ENCODE data around the gene CTNNBL1. TPM values are rescaled to one million over a fixed set of nuclear protein-coding genes. Genes with fewer than 3 reads are reported as not detected.

Gene CTNNBL1
- total and polyA plus RNA-seq, 2 experiments from 2014 or later = 25.3 to 53.7 TPM

DNA sequence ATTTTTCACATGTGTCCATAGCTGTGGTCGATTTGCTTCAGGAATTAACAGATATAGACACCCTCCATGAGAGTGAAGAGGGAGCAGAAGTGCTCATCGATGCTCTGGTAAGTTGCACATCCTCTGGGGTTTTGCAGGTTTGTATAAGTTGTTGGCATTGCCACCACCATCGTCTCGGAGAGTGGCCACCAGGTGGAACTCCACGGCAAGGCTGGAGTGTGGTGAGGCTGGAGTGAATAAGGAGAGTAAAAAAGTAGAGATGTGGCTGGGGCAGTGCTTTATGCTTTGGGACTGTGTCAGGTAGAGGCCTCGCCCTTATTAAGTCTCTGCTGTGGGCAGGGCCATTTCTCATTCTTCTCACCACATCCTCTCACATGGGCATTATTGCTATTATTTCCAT lies 63.7 kb downstream of the CTNNBL1 start:
- TF ChIP-seq EZH2 (IDR thresholded peaks at IDR 0.05; ENCODE audit: insufficient read depth, poor library complexity, severe bottlenecking) (no peak), EZH2phosphoT487 (IDR thresholded peaks at IDR 0.05; ENCODE audit: insufficient read depth, low read depth) (no peak)
- in situ Hi-C loops (cut with MboI) = no loop called here
- WGBS, 2 experiments (ENCODE audit: low coverage in 1 of 2, low lambda C conversion rate in 2 of 2, missing lambda C conversion rate in 2 of 2) = 90% methylated on average over 6 of the region's 6 CpGs

DNA sequence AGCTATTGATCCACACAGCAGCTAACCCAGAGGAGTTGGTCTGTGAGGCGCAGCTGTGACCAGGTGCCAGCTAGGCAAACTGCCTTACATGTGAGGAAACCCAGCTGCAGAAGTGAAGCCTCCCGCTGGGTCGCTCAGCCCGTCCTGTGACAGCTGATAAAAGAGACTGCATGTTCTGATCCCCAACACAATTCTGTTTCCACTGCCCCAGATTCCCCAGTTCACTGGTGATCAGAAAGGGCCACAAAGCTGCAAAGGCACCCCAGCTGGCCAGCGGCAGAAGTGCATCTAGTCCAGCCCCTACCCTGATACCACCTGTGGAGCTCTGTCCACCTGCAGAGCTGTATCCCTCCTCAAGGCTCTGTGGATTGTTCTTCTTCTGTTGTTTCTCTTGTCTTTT lies 64.5 kb downstream of the CTNNBL1 start:
- no peak overlapping the region for H3K27ac ChIP-seq
- no peaks in the 10 kb centered on the region for H3K4me1 ChIP-seq (ENCODE audit: insufficient read depth)
- WGBS, 2 experiments (ENCODE audit: low coverage in 1 of 2, low lambda C conversion rate in 2 of 2, missing lambda C conversion rate in 2 of 2) = 86 to 90% methylated on average over 5 of the region's 5 CpGs

More for the DNA sequence above, 63.7 kb downstream of the CTNNBL1 start:
- H3K27ac ChIP-seq = no peak overlapping the region
- no peaks in the 10 kb centered on the region for H4K20me1 ChIP-seq (ENCODE audit: insufficient read depth)
- no peaks in the 10 kb centered on the region for H3K36me3 ChIP-seq (ENCODE audit: low read depth)
- no peaks in the 10 kb centered on the region for H3K9me3 ChIP-seq (ENCODE audit: low read depth)
- H3K4me3 ChIP-seq = no peak overlapping the region
- H3K4me2 ChIP-seq (ENCODE audit: unreplicated experiment) = no peak overlapping the region
- H3F3A ChIP-seq (ENCODE audit: insufficient read depth) = no peaks in the 10 kb centered on the region
- no peaks in the 10 kb centered on the region for H3K9me2 ChIP-seq (ENCODE audit: insufficient read depth)
- H3K4me1 ChIP-seq (ENCODE audit: insufficient read depth) = no peaks in the 10 kb centered on the region
- DNase-seq = no peak
- no peaks in the 10 kb centered on the region for H3K27me3 ChIP-seq (replicated peaks; ENCODE audit: insufficient read depth)
- no peak overlapping the region for H3K9ac ChIP-seq
- H2AFZ ChIP-seq = no peak overlapping the region
- H3K79me2 ChIP-seq (ENCODE audit: insufficient read depth) = no peaks in the 10 kb centered on the region

DNA sequence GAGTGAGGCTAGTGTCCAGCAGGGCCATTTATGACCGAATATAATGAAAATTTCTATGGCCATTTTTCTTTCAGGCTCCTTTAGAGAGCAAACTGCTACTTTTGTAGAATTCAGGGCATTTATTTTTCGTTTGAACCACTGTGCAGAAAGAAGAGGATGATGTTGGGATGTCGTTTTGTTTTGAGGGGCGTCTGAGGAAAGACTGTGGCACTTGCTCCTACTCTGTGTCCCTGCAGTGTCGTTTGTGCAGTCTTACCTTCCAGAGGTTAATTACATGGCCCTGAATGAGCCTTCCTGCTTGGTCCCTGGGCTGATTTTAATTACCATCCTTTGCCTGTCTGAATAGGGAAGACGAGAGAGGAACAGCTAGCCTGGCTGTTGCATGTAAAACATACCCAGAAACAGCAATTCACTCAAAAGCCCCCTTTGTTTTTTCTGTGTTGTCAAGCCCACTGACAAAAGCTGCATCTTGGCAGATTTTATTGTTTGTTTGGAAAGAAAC lies 65.3 kb downstream of the CTNNBL1 start:
- DNase-seq = no peak
- Histone ChIP-seq H4K20me1 (ENCODE audit: insufficient read depth) (no peaks in the 10 kb centered on the region), H3K27ac (no peak overlapping the region), H2AFZ (no peak overlapping the region), H3K36me3 (ENCODE audit: low read depth) (no peaks in the 10 kb centered on the region), H3K27me3 (replicated peaks; ENCODE audit: insufficient read depth) (no peaks in the 10 kb centered on the region), H3K4me3 (no peak overlapping the region), H3K79me2 (ENCODE audit: insufficient read depth) (no peaks in the 10 kb centered on the region), H3K9me3 (ENCODE audit: low read depth) (no peaks in the 10 kb centered on the region), H3K4me1 (ENCODE audit: insufficient read depth) (no peaks in the 10 kb centered on the region), H3K9ac (no peak overlapping the region), H3F3A (ENCODE audit: insufficient read depth) (no peaks in the 10 kb centered on the region), H3K4me2 (ENCODE audit: unreplicated experiment) (no peak overlapping the region), H3K9me2 (ENCODE audit: insufficient read depth) (no peaks in the 10 kb centered on the region)
- TF ChIP-seq EZH2phosphoT487 (IDR thresholded peaks at IDR 0.05; ENCODE audit: insufficient read depth, low read depth) (no peak), EZH2 (IDR thresholded peaks at IDR 0.05; ENCODE audit: insufficient read depth, poor library complexity, severe bottlenecking) (no peak)
- in situ Hi-C loops (cut with MboI) = no loop called here
- WGBS, 2 experiments (ENCODE audit: low coverage in 1 of 2, low lambda C conversion rate in 2 of 2, missing lambda C conversion rate in 2 of 2) = 73% methylated on average over 6 of the region's 6 CpGs

More for the DNA sequence above, 64.5 kb downstream of the CTNNBL1 start:
- in situ Hi-C loops (cut with MboI) = no loop called here
- TF ChIP-seq EZH2 (IDR thresholded peaks at IDR 0.05; ENCODE audit: insufficient read depth, poor library complexity, severe bottlenecking) (no peak), EZH2phosphoT487 (IDR thresholded peaks at IDR 0.05; ENCODE audit: insufficient read depth, low read depth) (no peak)
- Histone ChIP-seq H3K9me3 (ENCODE audit: low read depth) (no peaks in the 10 kb centered on the region), H3K9me2 (ENCODE audit: insufficient read depth) (no peaks in the 10 kb centered on the region), H3K4me2 (ENCODE audit: unreplicated experiment) (no peak overlapping the region), H3F3A (ENCODE audit: insufficient read depth) (no peaks in the 10 kb centered on the region), H3K79me2 (ENCODE audit: insufficient read depth) (no peaks in the 10 kb centered on the region), H3K36me3 (ENCODE audit: low read depth) (no peaks in the 10 kb centered on the region), H2AFZ (no peak overlapping the region), H4K20me1 (ENCODE audit: insufficient read depth) (no peaks in the 10 kb centered on the region), H3K4me3 (no peak overlapping the region), H3K9ac (no peak overlapping the region), H3K27me3 (replicated peaks; ENCODE audit: insufficient read depth) (no peaks in the 10 kb centered on the region)
- no peak for DNase-seq

DNA sequence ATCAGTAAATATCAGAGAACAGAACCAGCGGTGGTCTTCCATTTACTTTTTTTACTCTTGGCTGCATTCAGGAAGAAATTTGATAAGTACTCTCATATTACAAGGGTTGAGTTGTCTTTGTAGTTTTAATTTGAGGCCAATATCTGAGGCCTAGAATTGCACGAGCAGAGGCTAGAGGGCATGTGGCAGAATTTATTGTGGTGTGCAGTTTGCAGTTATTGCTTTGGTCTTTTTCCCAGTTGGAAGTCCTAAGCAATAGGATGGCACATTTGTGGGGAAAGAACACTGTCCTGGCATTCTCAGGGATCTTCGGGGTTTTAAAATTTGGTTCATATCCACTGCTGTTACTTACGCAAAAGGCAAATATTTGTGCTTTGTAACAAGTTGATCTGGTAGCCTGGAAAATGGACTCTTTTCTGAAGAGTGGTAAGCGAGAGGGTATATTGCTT lies 66.0 kb downstream of the CTNNBL1 start:
- Histone ChIP-seq H2AFZ (no peak overlapping the region), H3K36me3 (ENCODE audit: low read depth) (no peaks in the 10 kb centered on the region), H3K4me2 (ENCODE audit: unreplicated experiment) (no peak overlapping the region), H3K9me3 (ENCODE audit: low read depth) (no peaks in the 10 kb centered on the region), H3K9ac (no peak overlapping the region), H4K20me1 (ENCODE audit: insufficient read depth) (no peaks in the 10 kb centered on the region), H3F3A (ENCODE audit: insufficient read depth) (no peaks in the 10 kb centered on the region), H3K27ac (no peak overlapping the region), H3K4me3 (no peak overlapping the region), H3K27me3 (replicated peaks; ENCODE audit: insufficient read depth) (no peaks in the 10 kb centered on the region), H3K4me1 (ENCODE audit: insufficient read depth) (no peaks in the 10 kb centered on the region), H3K9me2 (ENCODE audit: insufficient read depth) (no peaks in the 10 kb centered on the region), H3K79me2 (ENCODE audit: insufficient read depth) (no peaks in the 10 kb centered on the region)
- in situ Hi-C loops (cut with MboI) = no loop called here
- TF ChIP-seq EZH2phosphoT487 (IDR thresholded peaks at IDR 0.05; ENCODE audit: insufficient read depth, low read depth) = no peak
- TF ChIP-seq EZH2 (IDR thresholded peaks at IDR 0.05; ENCODE audit: insufficient read depth, poor library complexity, severe bottlenecking) = no peak
- no peak for DNase-seq
- WGBS, 2 experiments (ENCODE audit: low coverage in 1 of 2, low lambda C conversion rate in 2 of 2, missing lambda C conversion rate in 2 of 2) = 92 to 98% methylated on average over 5 of the region's 5 CpGs

DNA sequence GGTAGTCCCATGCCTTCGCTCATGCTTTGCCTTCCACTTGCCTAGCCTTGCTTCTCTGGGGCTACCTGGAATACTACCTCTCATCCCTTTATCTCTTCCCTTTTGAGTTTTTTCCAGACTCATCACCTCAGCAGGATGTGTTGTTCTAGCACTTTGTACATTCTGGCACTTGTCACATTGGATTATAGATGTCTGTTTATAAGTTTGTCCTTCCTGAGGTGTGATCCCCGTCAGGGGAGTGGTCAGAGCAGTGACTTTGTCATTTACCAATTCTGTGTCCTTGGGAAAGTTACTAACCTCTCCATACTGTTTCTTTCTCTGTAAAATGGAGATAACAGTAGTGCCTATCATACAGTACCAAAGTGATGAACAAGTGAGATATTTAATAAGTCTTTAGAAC lies 66.5 kb downstream of the CTNNBL1 start:
- Histone ChIP-seq H3F3A (ENCODE audit: insufficient read depth) (no peaks in the 10 kb centered on the region), H3K27me3 (replicated peaks; ENCODE audit: insufficient read depth) (no peaks in the 10 kb centered on the region), H3K9me3 (ENCODE audit: low read depth) (no peaks in the 10 kb centered on the region), H3K4me2 (ENCODE audit: unreplicated experiment) (no peak overlapping the region), H3K9me2 (ENCODE audit: insufficient read depth) (no peaks in the 10 kb centered on the region), H3K4me1 (ENCODE audit: insufficient read depth) (no peaks in the 10 kb centered on the region), H3K4me3 (no peak overlapping the region), H3K36me3 (ENCODE audit: low read depth) (no peaks in the 10 kb centered on the region), H3K27ac (no peak overlapping the region), H3K9ac (no peak overlapping the region), H4K20me1 (ENCODE audit: insufficient read depth) (no peaks in the 10 kb centered on the region), H2AFZ (no peak overlapping the region), H3K79me2 (ENCODE audit: insufficient read depth) (no peaks in the 10 kb centered on the region)
- no peak for DNase-seq
- no peak for TF ChIP-seq EZH2phosphoT487 (IDR thresholded peaks at IDR 0.05; ENCODE audit: insufficient read depth, low read depth)
- no peak for TF ChIP-seq EZH2 (IDR thresholded peaks at IDR 0.05; ENCODE audit: insufficient read depth, poor library complexity, severe bottlenecking)
- 100% methylated on average over 2 of the region's 2 CpGs for WGBS, 2 experiments (ENCODE audit: low coverage in 1 of 2, low lambda C conversion rate in 2 of 2, missing lambda C conversion rate in 2 of 2)
- in situ Hi-C loops (cut with MboI) = no loop called here

Data from GM23248 (cell line).